H9 (cell line): ENCODE results near the gene SLC36A2. TPM values are rescaled to one million over a fixed set of nuclear protein-coding genes. Genes with fewer than 3 reads are reported as not detected.
A peak's percentile ranks its signal among the peaks of the same experiment; 100 is the strongest.

ENCODE experiments used
- DNase-seq: peaks from one replicate; pipeline ENCODE4 v3.0.0-alpha.2; 2017
- H2AFZ ChIP-seq: one replicate; pipeline ENCODE4 v1.6.1; 2013; ENCODE audit warnings: mild to moderate bottlenecking, low read length, control low read depth, moderate library complexity
- H2AK5ac ChIP-seq: 2 replicates; pipeline ENCODE4 v1.6.1; 2013; ENCODE audit warnings: low read length, control low read depth, mixed read lengths; ENCODE audit not compliant: insufficient read length
- H2BK120ac ChIP-seq: one replicate; pipeline ENCODE4 v1.6.1; 2013; ENCODE audit warnings: low read depth, mild to moderate bottlenecking, low read length, control low read depth, inconsistent platforms; ENCODE audit not compliant: poor library complexity, severe bottlenecking
- H2BK12ac ChIP-seq: 2 replicates; pipeline ENCODE4 v1.6.1; 2013; ENCODE audit warnings: low read length, control low read depth, mixed read lengths, low read depth; ENCODE audit not compliant: insufficient read length
- H2BK15ac ChIP-seq: 2 replicates; pipeline ENCODE4 v1.6.1; 2013; ENCODE audit warnings: low read depth, low read length, control low read depth
- H2BK20ac ChIP-seq: one replicate; pipeline ENCODE4 v1.6.1; 2013; ENCODE audit warnings: low read depth, mild to moderate bottlenecking, low read length, control low read depth, inconsistent platforms; ENCODE audit not compliant: poor library complexity, severe bottlenecking
- H2BK5ac ChIP-seq: 2 replicates; pipeline ENCODE4 v1.6.1; 2013; ENCODE audit warnings: low read length, control low read depth, mixed read lengths; ENCODE audit not compliant: insufficient read length
- H3K14ac ChIP-seq: 2 replicates; pipeline ENCODE4 v1.6.1; 2013; ENCODE audit warnings: low read length, control low read depth; ENCODE audit not compliant: insufficient read depth
- H3K18ac ChIP-seq: 2 replicates; pipeline ENCODE4 v1.6.1; 2013; ENCODE audit warnings: low read depth, mild to moderate bottlenecking, mixed read lengths, low read length, control low read depth; ENCODE audit not compliant: insufficient read length
- H3K23ac ChIP-seq: 2 replicates; pipeline ENCODE4 v1.6.1; 2013; ENCODE audit warnings: low read length, control low read depth, mixed read lengths, low read depth; ENCODE audit not compliant: insufficient read length
- H3K23me2 ChIP-seq: 2 replicates; pipeline ENCODE4 v1.6.1; 2013; ENCODE audit warnings: low read depth, mild to moderate bottlenecking, mixed read lengths, low read length, control low read depth; ENCODE audit not compliant: insufficient read length, poor library complexity, severe bottlenecking
- H3K27ac ChIP-seq: 2 replicates; pipeline ENCODE4 v1.5.1; 2013; ENCODE audit warnings: low read length, control low read depth, mixed read lengths, low read depth; ENCODE audit not compliant: insufficient read length
- H3K27me3 ChIP-seq: 2 replicates; pipeline ENCODE4 v1.6.1; 2013; ENCODE audit warnings: low read length, control low read depth, inconsistent platforms; ENCODE audit not compliant: insufficient read depth
- H3K4ac ChIP-seq: 2 replicates; pipeline ENCODE4 v1.6.1; 2013; ENCODE audit warnings: low read depth, mild to moderate bottlenecking, control low read depth, inconsistent platforms, low read length, moderate library complexity
- H3K4me1 ChIP-seq: 2 replicates; pipeline ENCODE4 v1.6.1; 2013; ENCODE audit warnings: low read length, control low read depth, inconsistent platforms; ENCODE audit not compliant: insufficient read depth
- H3K4me2 ChIP-seq: 2 replicates; pipeline ENCODE4 v1.6.1; 2013; ENCODE audit warnings: low read length, control low read depth, mixed read lengths; ENCODE audit not compliant: insufficient read length, insufficient read depth
- H3K56ac ChIP-seq: 2 replicates; pipeline ENCODE4 v1.6.1; 2013; ENCODE audit warnings: low read depth, mild to moderate bottlenecking, mixed read lengths, low read length, control low read depth; ENCODE audit not compliant: insufficient read length
- H3K79me1 ChIP-seq: 2 replicates; pipeline ENCODE4 v1.6.1; 2013; ENCODE audit warnings: low read depth, mild to moderate bottlenecking, moderate library complexity, low read length, control low read depth, inconsistent platforms; ENCODE audit not compliant: insufficient read depth, poor library complexity, severe bottlenecking
- H3K79me2 ChIP-seq: 2 replicates; pipeline ENCODE4 v1.6.1; 2013; ENCODE audit warnings: low read length, control low read depth, inconsistent platforms; ENCODE audit not compliant: insufficient read depth
- H3K9ac ChIP-seq: 2 replicates; pipeline ENCODE4 v1.6.1; 2013; ENCODE audit warnings: low read length, control low read depth, mixed read lengths; ENCODE audit not compliant: insufficient read length; ENCODE audit errors: extremely low read depth
- H3K9me3 ChIP-seq: one replicate; pipeline ENCODE4 v1.6.1; 2013; ENCODE audit warnings: low read depth, low read length, inconsistent platforms; ENCODE audit not compliant: control insufficient read depth
- H3T11ph ChIP-seq: one replicate; pipeline ENCODE4 v1.6.1; 2013; ENCODE audit warnings: mild to moderate bottlenecking, low read length, control low read depth, inconsistent platforms
- H4K20me1 ChIP-seq: one replicate; pipeline ENCODE4 v1.6.1; 2013; ENCODE audit not compliant: control insufficient read depth, insufficient read length, insufficient read depth
- H4K5ac ChIP-seq: 2 replicates; pipeline ENCODE4 v1.6.1; 2013; ENCODE audit warnings: low read depth, mild to moderate bottlenecking, mixed read lengths, low read length, control low read depth; ENCODE audit not compliant: insufficient read length
- H4K8ac ChIP-seq: replicated peaks from 2 replicates; pipeline ENCODE4 v1.6.1; 2013; ENCODE audit warnings: low read length, control low read depth, mixed read lengths, low read depth; ENCODE audit not compliant: insufficient read length
- H4K91ac ChIP-seq: 2 replicates; pipeline ENCODE4 v1.6.1; 2013; ENCODE audit warnings: low read depth, mild to moderate bottlenecking, moderate library complexity, mixed read lengths, low read length, control low read depth; ENCODE audit not compliant: insufficient read length
- H3K27ac Mint-ChIP-seq, 3 experiments: 2 replicates in 2 of 3; 3 replicates in 1 of 3; pipeline ENCODE4 v1.8.0; 2020 to 2021; ENCODE audit warnings: mixed read lengths in 3 of 3, mild to moderate bottlenecking in 1 of 3, moderate library complexity in 1 of 3
- H3K27me3 Mint-ChIP-seq: 2 replicates; pipeline ENCODE4 v1.8.0; 2021; ENCODE audit warnings: low read depth, mild to moderate bottlenecking, moderate library complexity, mixed read lengths
- H3K36me3 Mint-ChIP-seq, 3 experiments: 2 replicates in 2 of 3; 3 replicates in 1 of 3; pipeline ENCODE4 v1.8.0; 2020 to 2021; ENCODE audit warnings: low read depth in 3 of 3, mixed read lengths in 3 of 3; ENCODE audit not compliant: insufficient read depth in 1 of 3
- H3K4me1 Mint-ChIP-seq, 2 experiments: 2 replicates each; pipeline ENCODE4 v1.8.0; 2020; ENCODE audit warnings: mixed read lengths in 2 of 2
- H3K4me3 Mint-ChIP-seq, 2 experiments: 2 replicates in 1 of 2; 3 replicates in 1 of 2; pipeline ENCODE4 v1.8.0; 2020 to 2021; ENCODE audit warnings: mild to moderate bottlenecking in 2 of 2, mixed read lengths in 2 of 2, moderate library complexity in 1 of 2
- H3K9me3 Mint-ChIP-seq, 2 experiments: 2 replicates in 1 of 2; 3 replicates in 1 of 2; pipeline ENCODE4 v1.8.0; 2020; ENCODE audit warnings: mild to moderate bottlenecking in 2 of 2, mixed read lengths in 2 of 2, moderate library complexity in 1 of 2
- CTCF ChIP-seq: fragments of 200-600 bp; sonication (generic); conservative IDR thresholded peaks from 3 replicates; pipeline ENCODE4 v1.8.0; 2021; ENCODE audit warnings: antibody characterized with exemption, mild to moderate bottlenecking
- WGBS: extraction: QIAGEN DNeasy Blood & Tissue Kit; methylation state at CpG from one replicate; pipeline ENCODE4 v1.1.7; 2013; ENCODE audit warnings: missing lambda C conversion rate, low lambda C conversion rate, mixed read lengths; ENCODE audit not compliant: insufficient read length; ENCODE audit errors: extremely low coverage; 5-methylcytosine and 5-hydroxymethylcytosine counted together
- total RNA-seq: library from RNA; stranded (reverse); gene quantifications from 2 replicates; pipeline ENCODE4 v1.2.1, GENCODE V29; 2021

The SLC36A2 gene
- total RNA-seq, 1 experiment from 2014 or later, result 0.15 TPM

DNA sequence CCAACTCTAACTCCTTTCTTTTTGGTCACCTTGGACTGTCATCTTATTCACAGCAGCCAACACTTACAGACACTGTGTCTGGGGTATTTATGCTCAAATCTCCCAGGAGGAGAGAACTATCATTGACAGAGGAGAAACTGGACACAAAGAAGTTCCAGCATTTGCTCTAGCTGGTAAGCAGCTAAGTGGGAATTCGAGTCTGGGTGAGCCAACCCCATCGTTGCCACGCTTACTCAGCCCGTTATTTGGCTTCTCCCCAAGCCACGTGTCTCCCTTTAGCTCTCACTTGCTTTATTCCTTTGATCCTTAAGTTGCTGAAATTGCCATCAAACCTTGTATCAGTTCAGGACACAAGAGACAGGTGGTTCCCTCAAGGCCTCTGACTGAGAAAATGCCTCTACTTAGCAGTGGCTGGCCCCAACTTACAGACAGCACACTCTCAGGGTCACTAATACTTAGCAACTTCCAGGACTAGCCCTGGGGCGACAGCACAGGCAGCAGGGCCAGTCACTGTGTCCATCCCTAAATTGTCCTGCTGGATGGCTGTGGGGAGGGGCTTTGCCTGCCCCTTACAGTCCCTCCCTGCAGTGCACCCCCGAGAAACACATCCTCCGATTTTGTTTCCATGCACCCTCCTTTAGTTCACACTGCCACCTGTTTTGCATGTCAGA is 1.4 kb downstream of the SLC36A2 start:
- H3K23ac ChIP-seq, result no peak overlapping the region
- no peaks in the 10 kb centered on the region for H3K79me1 ChIP-seq
- H3K4me1 ChIP-seq, result peaks cover 3% of the 10 kb centered on the region; the same call in 1 of the 2 replicates
- H3K27ac ChIP-seq, result no peak overlapping the region
- Mint-ChIP-seq H3K27ac (no peak overlapping the region), H3K4me1 (peaks cover 48 to 57% of the 10 kb centered on the region in 2 experiments), H3K9me3 (no peaks in the 10 kb centered on the region), H3K36me3 (no peaks in the 10 kb centered on the region), H3K4me3 (peak overlapping the region in 1 of 2 experiments; percentile 55; a peak in 1 of 5 replicates), H3K27me3 (peaks cover 94% of the 10 kb centered on the region)
- no peak overlapping the region for H2BK12ac ChIP-seq
- no peak overlapping the region for H3K4ac ChIP-seq
- H2BK15ac ChIP-seq, result no peak overlapping the region
- no peak overlapping the region for H2BK20ac ChIP-seq
- H2BK120ac ChIP-seq, result no peak overlapping the region
- H3K79me2 ChIP-seq, result no peaks in the 10 kb centered on the region
- DNase-seq, result no peak
- no peaks in the 10 kb centered on the region for H3K9me3 ChIP-seq
- H2AK5ac ChIP-seq, result no peak overlapping the region
- no peaks in the 10 kb centered on the region for H3K23me2 ChIP-seq
- no peak overlapping the region for H3K56ac ChIP-seq
- no peak overlapping the region for H4K5ac ChIP-seq
- H3T11ph ChIP-seq, result no peak overlapping the region
- H2AFZ ChIP-seq, result no peak overlapping the region
- no peak overlapping the region for H3K14ac ChIP-seq
- H4K8ac ChIP-seq, result no peak overlapping the region
- no CpG with 5 or more reads among the region's 8 CpGs for WGBS
- H3K18ac ChIP-seq, result no peak overlapping the region
- no peaks in the 10 kb centered on the region for H4K20me1 ChIP-seq
- no peak overlapping the region for H3K4me2 ChIP-seq
- TF ChIP-seq CTCF, result no peak
- no peaks in the 10 kb centered on the region; the same call in 1 of the 2 replicates for H3K27me3 ChIP-seq
- H4K91ac ChIP-seq, result no peak overlapping the region
- H2BK5ac ChIP-seq, result no peak overlapping the region
- H3K9ac ChIP-seq, result no peak overlapping the region
